NCI-H460 (cell line): ENCODE measurements around the gene NPEPPS. TPM values are rescaled to one million over a fixed set of nuclear protein-coding genes. Genes with fewer than 3 reads are reported as not detected.
"Not testable (repeated sequence)": the region's sequence is repeated elsewhere in the genome, so short reads cannot be mapped to it uniquely, and the experiment has no call there.

Source experiments
- DNase-seq: peaks from one replicate; pipeline ENCODE4 v3.0.0-alpha.2; 2016; ENCODE audit warnings: low read depth; ENCODE audit errors: extremely low read depth
- total RNA-seq: library from RNA; depleted of rRNA; stranded (reverse); fragments of >200 nt; shearing (Covaris generic); gene quantifications from 2 replicates; pipeline ENCODE4 v1.2.3, GENCODE V29; 2014

The NPEPPS gene
- total RNA-seq, 1 experiment from 2014 or later: 44.6 TPM

- not testable (repeated sequence) for DNase-seq
Observed at GRCh38 chr17:47556108-47556507, 25.2 kb downstream of the NPEPPS start.

GRCh38 chr17:47560517-47561043 is 29.7 kb downstream of the NPEPPS start:
- not testable (repeated sequence) for DNase-seq

- not testable (repeated sequence) for DNase-seq
Observed at GRCh38 chr17:47561698-47562405, 30.9 kb downstream of the NPEPPS start.

GRCh38 chr17:47562406-47562705 is 31.4 kb downstream of the NPEPPS start:
- not testable (repeated sequence) for DNase-seq

GRCh38 chr17:47567261-47567660 is 36.4 kb downstream of the NPEPPS start:
- not testable (repeated sequence) for DNase-seq

- DNase-seq: not testable (repeated sequence)
Observed at GRCh38 chr17:47572561-47572960, 41.7 kb downstream of the NPEPPS start.

- not testable (repeated sequence) for DNase-seq
Observed at GRCh38 chr17:47582416-47582815, 51.5 kb downstream of the NPEPPS start.

GRCh38 chr17:47586378-47587055 is 55.6 kb downstream of the NPEPPS start:
- not testable (repeated sequence) for DNase-seq

GRCh38 chr17:47593522-47593921 is 62.6 kb downstream of the NPEPPS start:
- DNase-seq: not testable (repeated sequence)

GRCh38 chr17:47603830-47604597 is 73.1 kb downstream of the NPEPPS start:
- no peak for DNase-seq

- no peak for DNase-seq
Observed at GRCh38 chr17:47604598-47604927, 73.7 kb downstream of the NPEPPS start.

- no peak for DNase-seq
Observed at GRCh38 chr17:47605011-47605410, 74.1 kb downstream of the NPEPPS start.

GRCh38 chr17:47607481-47607880 is 76.6 kb downstream of the NPEPPS start:
- DNase-seq: no peak

- no peak for DNase-seq
Observed at GRCh38 chr17:47611372-47612350, 80.8 kb downstream of the NPEPPS start.

GRCh38 chr17:47615766-47616424 is 85.0 kb downstream of the NPEPPS start:
- peak; percentile 55 for DNase-seq

GRCh38 chr17:47618410-47618809 is 87.5 kb downstream of the NPEPPS start:
- no peak for DNase-seq

GRCh38 chr17:47620503-47621245 is 89.8 kb downstream of the NPEPPS start:
- no peak for DNase-seq

- DNase-seq: peak; percentile 89
Observed at GRCh38 chr17:47621293-47622179, 90.6 kb downstream of the NPEPPS start.
